Parathyroid adenoma (tissue), 2 donors: ENCODE data around the gene BCAS4.
A peak's percentile ranks its signal among the peaks of the same experiment; 100 is the strongest.

ENCODE experiments used
- H2AFZ ChIP-seq: fragments of 300-600 bp; sonication (generic); one replicate; pipeline ENCODE4 v1.7.0; 2017; ENCODE audit warnings: antibody characterized with exemption, mild to moderate bottlenecking
- H3K27ac ChIP-seq: fragments of 300-600 bp; sonication (generic); one replicate; pipeline ENCODE4 v1.7.0; 2017
- H3K27me3 ChIP-seq: fragments of 300-600 bp; sonication (generic); one replicate; pipeline ENCODE4 v1.7.0; 2017; ENCODE audit warnings: low read length; ENCODE audit not compliant: control insufficient read depth, insufficient read depth
- H3K36me3 ChIP-seq: fragments of 300-600 bp; sonication (generic); one replicate; pipeline ENCODE4 v1.7.0; 2017; ENCODE audit warnings: low read length; ENCODE audit not compliant: control insufficient read depth, insufficient read depth
- H3K4me1 ChIP-seq: fragments of 300-600 bp; sonication (generic); one replicate; pipeline ENCODE4 v1.7.0; 2017; ENCODE audit warnings: control low read depth
- H3K4me2 ChIP-seq: fragments of 300-600 bp; sonication (generic); one replicate; pipeline ENCODE4 v1.7.0; 2017; ENCODE audit warnings: low read length
- H3K4me3 ChIP-seq: fragments of 300-600 bp; sonication (generic); one replicate; pipeline ENCODE4 v1.7.0; 2017; ENCODE audit warnings: low read depth, low read length
- H3K79me2 ChIP-seq: fragments of 300-600 bp; sonication (generic); one replicate; pipeline ENCODE4 v1.7.0; 2017; ENCODE audit warnings: control low read depth
- H3K9ac ChIP-seq: fragments of 300-600 bp; sonication (generic); one replicate; pipeline ENCODE4 v1.7.0; 2017; ENCODE audit warnings: mild to moderate bottlenecking
- H3K9me3 ChIP-seq: fragments of 300-600 bp; sonication (generic); one replicate; pipeline ENCODE4 v1.7.0; 2017; ENCODE audit warnings: low read length; ENCODE audit not compliant: control insufficient read depth
- TF ChIP-seq, protein P1 (sequence below): fragments of 300-600 bp; sonication (generic); IDR thresholded peaks from one replicate; pipeline ENCODE4 v1.7.0; 2017; ENCODE audit warnings: antibody characterized with exemption, mild to moderate bottlenecking
- donor health status: primary hyperparathyroidism.

BCAS4 gene

GRCh38 chr20:50844430-50845100 lies 49.7 kb downstream of the BCAS4 start:
- peaks cover 7% of the 10 kb centered on the region for H3K79me2 ChIP-seq
- H2AFZ ChIP-seq = no peak overlapping the region
- H3K4me3 ChIP-seq = no peak overlapping the region
- H3K27ac ChIP-seq = no peak overlapping the region
- H3K27me3 ChIP-seq = no peaks in the 10 kb centered on the region
- no peak overlapping the region for H3K4me2 ChIP-seq
- H3K9ac ChIP-seq = no peak overlapping the region
- TF ChIP-seq, protein P1, sequence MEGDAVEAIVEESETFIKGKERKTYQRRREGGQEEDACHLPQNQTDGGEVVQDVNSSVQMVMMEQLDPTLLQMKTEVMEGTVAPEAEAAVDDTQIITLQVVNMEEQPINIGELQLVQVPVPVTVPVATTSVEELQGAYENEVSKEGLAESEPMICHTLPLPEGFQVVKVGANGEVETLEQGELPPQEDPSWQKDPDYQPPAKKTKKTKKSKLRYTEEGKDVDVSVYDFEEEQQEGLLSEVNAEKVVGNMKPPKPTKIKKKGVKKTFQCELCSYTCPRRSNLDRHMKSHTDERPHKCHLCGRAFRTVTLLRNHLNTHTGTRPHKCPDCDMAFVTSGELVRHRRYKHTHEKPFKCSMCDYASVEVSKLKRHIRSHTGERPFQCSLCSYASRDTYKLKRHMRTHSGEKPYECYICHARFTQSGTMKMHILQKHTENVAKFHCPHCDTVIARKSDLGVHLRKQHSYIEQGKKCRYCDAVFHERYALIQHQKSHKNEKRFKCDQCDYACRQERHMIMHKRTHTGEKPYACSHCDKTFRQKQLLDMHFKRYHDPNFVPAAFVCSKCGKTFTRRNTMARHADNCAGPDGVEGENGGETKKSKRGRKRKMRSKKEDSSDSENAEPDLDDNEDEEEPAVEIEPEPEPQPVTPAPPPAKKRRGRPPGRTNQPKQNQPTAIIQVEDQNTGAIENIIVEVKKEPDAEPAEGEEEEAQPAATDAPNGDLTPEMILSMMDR = no peak
- peaks cover 22% of the 10 kb centered on the region for H3K4me1 ChIP-seq
- H3K9me3 ChIP-seq = no peaks in the 10 kb centered on the region
- no peaks in the 10 kb centered on the region for H3K36me3 ChIP-seq

DNA sequence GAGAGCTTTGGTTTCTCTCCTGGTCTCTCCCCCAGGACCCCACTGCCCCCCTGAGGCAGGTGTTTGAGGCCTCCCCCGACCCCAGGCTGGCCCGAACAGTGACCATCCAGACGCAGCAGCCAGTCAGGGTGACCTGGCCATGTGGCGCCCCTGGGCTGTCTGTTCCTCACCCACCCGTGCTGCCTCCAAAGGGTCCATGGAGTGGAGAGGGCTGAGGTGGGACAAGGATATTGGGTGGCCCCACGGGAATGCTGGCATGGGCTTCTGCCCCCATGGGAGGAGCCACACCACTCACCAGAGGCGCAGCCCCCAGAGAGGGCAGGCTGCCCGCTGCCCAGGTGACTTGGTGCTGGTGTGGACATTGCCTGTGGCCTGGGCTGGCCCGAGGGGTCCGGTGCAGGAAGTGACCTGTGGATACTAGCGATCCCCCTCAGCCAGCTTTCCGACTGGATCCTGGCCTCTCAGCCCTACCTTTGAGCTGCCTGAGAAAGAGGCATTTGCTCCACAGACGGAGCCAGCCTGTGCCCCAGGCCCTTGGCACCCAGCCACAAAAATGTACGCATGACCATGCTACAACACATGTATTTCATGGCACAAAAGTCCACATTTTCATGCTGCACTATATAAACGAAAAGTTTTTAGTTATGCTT lies 50.8 kb downstream of the BCAS4 start:
- H3K9me3 ChIP-seq = no peaks in the 10 kb centered on the region
- H3K4me1 ChIP-seq = peaks cover 22% of the 10 kb centered on the region
- no peaks in the 10 kb centered on the region for H3K27me3 ChIP-seq
- H3K9ac ChIP-seq = no peak overlapping the region
- H3K79me2 ChIP-seq = peaks cover 7% of the 10 kb centered on the region
- TF ChIP-seq, protein P1 = no peak
- H3K4me3 ChIP-seq = no peak overlapping the region
- H3K27ac ChIP-seq = no peak overlapping the region
- H3K4me2 ChIP-seq = no peak overlapping the region
- H2AFZ ChIP-seq = no peak overlapping the region
- no peaks in the 10 kb centered on the region for H3K36me3 ChIP-seq

DNA sequence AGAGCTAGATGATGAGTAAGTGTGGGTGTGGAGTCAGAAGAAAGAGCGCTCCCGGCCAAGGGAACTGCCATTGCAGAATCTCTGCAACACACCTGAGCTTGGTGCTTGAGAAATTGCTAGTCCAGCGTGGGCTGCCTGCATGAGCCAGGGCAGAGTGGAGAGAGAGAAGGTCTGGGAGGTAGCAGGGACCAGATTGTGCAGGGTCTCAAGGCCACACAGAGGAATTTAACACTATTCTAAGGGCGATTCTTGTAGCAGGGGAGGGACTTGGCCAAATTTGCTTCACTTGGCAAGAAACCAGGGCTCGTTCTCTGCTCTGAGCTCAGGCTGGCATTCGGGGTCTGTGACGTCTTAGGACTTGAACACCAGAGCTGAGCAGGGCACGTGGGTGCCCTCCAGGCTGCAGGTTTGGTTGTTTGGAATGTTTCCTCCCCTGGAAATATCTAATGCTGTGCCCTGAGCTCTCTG lies 53.5 kb downstream of the BCAS4 start:
- Histone ChIP-seq H3K27ac (peak overlapping the region; percentile 49), H3K36me3 (no peaks in the 10 kb centered on the region), H3K4me2 (no peak overlapping the region), H2AFZ (peak overlapping the region; percentile 78), H3K9ac (no peak overlapping the region), H3K79me2 (peaks cover 6% of the 10 kb centered on the region), H3K4me3 (no peak overlapping the region), H3K27me3 (no peaks in the 10 kb centered on the region), H3K4me1 (peaks cover 10% of the 10 kb centered on the region), H3K9me3 (no peaks in the 10 kb centered on the region)
- TF ChIP-seq, protein P1 = no peak

GRCh38 chr20:50848846-50849673 lies 54.2 kb downstream of the BCAS4 start:
- no peak overlapping the region for H3K9ac ChIP-seq
- peak overlapping the region; percentile 78 for H2AFZ ChIP-seq
- no peaks in the 10 kb centered on the region for H3K27me3 ChIP-seq
- no peaks in the 10 kb centered on the region for H3K36me3 ChIP-seq
- no peak overlapping the region for H3K4me3 ChIP-seq
- TF ChIP-seq, protein P1 = no peak
- H3K79me2 ChIP-seq = peaks cover 3% of the 10 kb centered on the region
- no peak overlapping the region for H3K4me2 ChIP-seq
- peak overlapping the region; percentile 49 for H3K27ac ChIP-seq
- H3K9me3 ChIP-seq = no peaks in the 10 kb centered on the region
- peaks cover 9% of the 10 kb centered on the region for H3K4me1 ChIP-seq
